Stimulated activated CD8-positive, alpha-beta memory T cell treated with anti-CD3 and anti-CD28 coated beads, Interleukin-4, amount 100 ng/mL, for 48 hours (primary cell): ENCODE data around the gene EPHA2.
"Not testable (repeated sequence)": the region's sequence is repeated elsewhere in the genome, so short reads cannot be mapped to it uniquely, and the experiment has no call there.

Experiments used
- DNase-seq: peaks from one replicate; pipeline ENCODE4 v3.0.0-alpha.2; 2020

Gene EPHA2

DNA sequence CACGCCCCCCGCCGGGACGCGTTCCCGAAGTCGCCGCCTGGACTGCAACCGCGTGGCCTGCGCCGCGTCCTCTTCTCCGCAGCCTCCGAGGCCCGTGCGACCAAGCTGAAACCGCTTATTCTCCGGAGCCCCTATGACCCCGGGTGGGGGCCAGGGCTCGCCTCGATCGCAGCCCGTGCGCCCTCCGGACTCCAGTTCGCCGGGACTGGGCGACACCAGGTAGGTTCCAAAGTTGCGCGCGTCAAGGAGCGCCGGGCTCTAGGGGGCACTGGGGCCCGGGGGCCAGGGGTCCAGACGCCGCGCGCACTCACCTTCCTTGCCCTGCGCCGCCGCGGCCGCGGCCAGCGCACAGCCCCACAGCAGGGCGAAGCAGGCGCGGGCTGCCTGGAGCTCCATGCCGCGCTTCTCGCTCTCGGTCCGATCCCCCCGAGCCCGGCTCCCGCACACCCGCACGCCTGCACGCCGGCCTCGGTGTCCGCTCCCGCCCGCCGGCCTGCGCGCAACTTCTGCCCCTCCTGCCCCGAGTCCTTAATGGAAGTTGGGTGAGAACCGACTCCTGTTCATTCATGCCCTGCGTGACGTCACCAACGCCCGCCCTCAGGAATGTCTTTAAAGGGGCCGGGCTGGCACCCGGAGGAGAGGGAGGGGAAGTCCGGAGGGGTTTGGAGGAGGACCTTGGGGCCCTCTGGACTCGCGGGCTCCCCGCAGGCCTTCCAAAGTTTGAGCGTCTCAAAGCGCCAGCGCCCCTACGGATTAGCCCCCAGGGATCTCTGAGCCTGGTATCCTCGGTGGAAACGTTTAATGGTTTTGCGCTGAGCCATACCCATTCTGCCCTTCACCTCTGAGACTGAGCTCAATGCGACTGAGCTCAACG lies at the start of gene EPHA2:
TSS of gene EPHA2 (minus strand) at position 533 of the 874 bp plus-strand sequence. CDS start at position 396, 137 bp downstream.
- DNase-seq = no peak

DNA sequence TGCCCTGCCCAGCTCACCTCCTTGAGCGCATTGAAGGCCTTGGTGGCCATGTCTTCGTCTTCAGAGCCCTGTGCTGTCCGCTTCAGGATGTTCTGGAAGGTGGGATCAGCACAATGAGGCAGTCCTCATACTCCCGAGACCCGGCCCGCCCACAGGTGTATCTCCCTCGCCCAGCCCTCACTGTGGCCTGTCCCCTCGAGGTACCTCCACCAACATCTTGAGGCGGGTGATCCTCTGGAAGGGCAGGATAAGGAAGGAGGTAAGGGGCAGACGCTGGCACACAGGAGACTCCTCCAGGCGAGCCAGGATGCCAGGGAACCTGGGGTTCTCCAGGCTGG lies 49.4 kb upstream of the EPHA2 start:
- no peak for DNase-seq

DNA sequence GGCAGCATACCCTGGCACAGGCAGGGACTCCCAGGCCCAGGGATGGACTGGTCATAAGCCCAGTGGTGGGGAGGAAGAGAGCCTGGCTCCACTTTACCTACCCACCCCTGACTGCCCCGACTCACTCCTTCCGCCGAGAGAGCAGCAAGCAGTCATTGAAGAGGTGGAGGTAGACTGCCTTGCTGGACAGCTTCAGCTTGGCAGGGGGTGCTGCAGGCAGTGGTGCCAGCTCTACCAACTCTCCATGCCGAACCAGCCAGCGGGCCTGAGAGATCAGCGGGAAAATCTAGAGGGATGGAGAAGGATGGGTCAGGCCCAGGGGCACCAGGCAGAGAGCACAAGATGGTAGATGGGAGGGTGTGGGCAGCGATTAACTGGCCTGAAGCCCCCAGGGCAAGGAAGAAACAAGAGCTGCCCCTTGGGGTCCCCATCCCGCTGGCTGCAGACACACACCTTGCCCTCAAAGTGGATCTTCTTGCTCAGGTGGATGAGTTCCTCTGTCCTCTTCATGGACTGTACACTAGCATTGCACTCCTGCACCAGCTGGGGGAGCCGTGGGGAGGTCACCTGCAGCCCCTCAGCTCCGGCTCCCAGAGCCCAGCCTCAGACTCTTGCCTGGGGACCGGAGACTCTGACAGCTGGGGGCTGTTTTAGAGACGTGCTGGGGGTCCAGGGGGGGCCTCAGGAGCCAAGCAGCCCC lies 48.9 kb upstream of the EPHA2 start:
- peak; percentile 57 for DNase-seq

DNA sequence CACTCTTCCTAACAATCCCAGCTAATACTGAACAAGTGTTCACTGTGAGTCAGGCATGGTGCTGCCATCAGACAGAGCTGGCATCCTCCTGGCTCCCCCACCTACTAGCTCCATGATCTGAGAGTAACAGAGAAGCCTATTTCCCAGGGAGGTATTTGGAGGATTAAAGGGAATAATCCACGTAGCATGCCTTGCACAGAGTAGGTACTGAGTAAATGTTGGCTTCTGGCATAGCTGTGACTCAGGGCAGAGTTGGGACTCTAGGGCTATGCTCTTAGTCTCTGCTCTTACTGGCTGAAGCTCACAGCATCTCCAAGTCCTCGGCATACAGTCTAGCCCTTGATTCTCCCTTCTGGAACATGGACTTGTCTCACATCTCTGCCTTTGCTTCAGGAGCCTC lies 48.3 kb upstream of the EPHA2 start:
- no peak for DNase-seq

DNA sequence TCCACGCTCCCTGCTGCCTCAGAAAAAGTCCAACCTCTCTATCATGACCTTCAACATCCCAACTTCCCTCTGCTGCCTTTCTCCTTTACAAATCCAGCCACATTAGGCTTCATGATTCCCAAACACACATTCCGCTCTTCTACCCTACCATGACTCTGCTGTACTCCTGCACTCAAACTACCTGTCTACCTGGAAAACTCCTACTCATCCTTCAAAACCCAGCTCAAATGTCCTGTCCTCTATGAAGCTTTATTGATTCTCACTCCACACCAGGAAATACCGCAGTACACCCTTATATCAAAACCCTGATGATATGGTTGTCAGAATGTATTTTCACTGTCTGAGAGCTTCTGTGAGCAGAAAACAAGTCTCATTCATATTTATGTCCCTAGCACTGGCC lies 47.7 kb upstream of the EPHA2 start:
- DNase-seq = no peak

DNA sequence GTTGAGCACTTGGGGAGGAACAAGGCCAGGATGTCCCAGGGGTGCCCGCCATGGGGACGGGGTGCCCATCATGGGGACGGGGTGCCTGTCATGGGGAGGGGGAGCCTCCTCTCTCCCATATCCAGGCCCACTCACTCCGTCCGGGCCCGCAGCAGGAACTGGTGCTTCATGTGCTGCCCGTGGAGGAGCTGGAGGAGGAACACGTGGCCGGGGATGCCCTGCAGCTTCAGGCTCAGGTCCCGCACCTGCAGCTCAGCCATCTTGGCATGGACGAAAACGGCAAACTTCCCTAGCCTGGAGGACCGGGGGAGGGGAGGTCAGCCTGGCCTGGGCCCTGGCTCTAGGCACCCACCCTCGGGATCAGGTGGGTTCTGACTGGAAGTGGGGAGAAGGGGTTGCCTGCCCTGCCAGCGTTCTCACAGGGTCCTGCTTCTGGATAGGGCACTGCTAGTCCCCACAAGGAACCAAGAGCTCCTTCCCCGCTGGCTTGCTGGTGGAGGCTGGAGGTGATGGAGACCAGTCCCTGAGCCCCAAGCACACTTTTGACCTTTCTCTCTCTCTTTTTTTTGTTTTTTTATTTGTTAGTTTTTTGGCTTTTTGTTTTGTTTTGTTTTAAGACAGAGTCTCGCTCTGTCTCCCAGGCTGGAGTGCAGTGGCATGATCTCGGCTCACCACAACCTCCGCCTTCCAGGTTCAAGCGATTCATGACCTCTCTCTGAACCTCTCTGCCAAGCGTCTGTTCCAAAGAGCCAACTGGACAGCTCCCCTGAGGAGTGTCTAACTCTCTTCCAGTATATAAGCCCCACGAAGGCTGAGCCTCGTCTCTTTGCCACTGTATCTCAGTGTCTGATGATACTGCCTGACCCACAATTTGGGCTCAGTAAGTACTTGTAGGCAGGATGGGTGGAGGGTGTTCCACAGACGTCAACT lies 46.7 kb upstream of the EPHA2 start:
- DNase-seq = no peak

DNA sequence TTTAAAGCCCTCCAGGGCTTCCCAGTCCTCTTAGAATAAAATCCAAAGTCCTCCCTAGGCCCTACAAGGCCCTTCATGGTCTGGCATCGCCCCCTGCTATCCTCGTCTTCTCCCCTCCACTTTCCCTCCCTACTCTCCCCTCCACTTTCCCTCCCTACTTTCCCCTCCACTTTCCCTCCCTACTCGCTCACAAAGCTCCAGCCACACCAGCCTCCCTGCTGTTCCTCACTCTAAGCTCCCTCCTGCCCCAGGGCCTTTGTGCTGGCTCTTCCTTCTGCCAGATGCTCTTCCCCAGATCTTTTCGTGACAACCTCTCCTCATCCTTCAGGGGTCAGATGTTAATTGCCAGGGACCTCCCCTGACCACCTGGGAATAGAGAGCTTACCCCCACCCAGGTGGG lies 43.8 kb upstream of the EPHA2 start:
- DNase-seq = no peak

DNA sequence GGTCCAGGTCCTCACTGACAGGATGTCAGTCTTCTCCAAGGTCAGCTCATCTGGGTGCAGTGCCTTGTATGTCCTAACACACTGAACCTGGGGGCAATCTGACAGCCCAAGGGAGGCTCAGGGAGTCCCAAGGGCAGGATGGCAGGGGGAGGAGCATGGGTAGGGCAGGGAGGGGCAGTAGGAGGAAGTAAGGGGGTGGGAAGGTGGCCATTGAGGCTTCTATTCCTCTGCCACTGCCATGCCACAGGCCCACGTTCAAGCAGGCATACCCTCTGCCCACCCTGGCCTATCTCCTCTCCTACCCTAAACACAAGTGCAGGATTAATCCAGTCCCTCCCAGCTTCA lies 43.3 kb upstream of the EPHA2 start:
- DNase-seq = no peak

DNA sequence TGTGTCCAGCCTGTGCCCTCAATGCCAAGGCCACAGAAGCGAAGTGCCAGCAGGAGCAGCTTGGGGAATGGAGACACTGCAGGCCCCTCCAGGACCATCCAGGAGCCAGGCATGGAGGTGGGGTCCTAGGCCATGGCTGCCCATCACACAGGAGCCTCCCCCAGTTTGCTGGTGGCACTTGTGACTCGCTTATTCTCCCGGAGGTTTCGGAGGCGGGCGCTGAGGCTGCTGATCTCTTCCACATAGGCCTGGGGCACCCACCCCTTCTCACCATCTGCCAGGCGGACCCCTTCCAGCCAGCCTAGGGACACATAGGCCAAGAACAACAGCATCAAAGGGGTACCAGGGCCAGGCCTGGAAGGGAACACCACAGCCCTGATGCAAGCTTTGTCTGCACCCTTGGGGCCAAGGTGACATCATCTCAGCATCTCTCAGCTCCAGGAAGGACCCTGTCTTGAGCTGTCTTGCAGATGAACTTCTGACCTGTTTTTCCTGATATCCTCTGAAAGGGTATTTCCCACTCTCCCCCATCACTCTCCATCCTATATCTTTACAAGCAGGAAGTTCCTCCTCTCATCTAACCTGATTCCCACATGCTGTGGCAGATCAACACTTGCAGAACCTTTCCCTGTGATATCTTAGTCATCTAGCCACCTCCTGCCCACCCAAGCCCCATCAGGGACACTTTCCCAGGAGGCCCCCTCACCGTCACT lies 42.7 kb upstream of the EPHA2 start:
- DNase-seq = no peak

DNA sequence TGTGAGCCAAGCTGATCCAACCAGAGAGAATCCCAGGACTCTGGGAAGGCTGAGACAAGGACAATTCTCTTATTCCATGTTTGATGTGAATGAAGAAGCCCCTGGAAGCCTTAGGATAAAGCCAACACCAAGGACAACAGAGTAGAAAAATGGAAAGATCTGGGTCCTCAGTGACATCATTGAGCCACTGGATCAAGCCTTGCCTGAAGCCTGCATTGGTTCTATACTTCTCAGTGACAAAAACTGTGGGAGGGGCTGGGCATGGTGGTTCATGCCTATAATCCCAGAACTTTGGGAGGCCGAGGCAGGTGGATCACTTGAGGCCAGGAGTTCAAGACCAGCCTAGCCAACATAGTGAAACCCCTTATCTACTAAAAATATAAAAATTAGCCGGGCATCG lies 41.0 kb upstream of the EPHA2 start:
- no peak for DNase-seq

DNA sequence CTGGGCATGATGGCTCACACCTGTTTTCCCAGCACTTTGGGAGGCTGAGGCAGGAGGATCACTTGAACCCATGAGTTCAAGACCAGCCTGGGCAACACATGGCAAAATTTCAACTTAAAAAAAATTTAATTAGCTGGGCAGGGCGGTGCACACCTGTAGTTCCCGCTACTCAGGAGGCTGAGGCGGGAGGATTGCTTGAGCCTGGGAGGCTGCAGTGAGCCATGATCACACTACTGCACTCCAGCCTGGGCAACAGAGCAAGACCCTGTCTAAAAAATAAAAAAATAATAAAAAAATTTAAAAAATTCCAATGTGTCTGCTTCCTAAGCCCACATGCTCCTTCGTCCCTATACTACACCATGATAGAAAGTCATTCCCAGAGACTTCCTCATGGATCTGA lies 40.3 kb upstream of the EPHA2 start:
- DNase-seq = not testable (repeated sequence)

DNA sequence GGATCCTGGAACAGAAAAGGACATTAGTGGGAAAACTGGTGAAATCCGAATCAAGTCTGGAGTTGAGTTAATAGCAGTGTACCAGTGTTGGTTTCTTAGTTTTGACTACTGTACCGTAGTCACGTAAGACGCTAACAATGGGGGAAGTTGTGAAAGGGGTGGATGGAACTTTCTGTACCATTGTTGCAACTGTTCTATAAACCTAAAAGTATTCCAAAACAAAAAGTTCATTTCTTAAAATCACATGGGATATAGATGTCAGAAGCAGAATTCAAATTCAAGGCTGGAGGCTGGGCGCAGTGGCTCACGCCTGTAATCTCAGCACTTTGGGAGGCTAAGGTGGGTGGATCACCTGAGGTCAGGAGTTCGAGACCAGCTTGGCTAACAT lies 39.6 kb upstream of the EPHA2 start:
- no peak for DNase-seq

DNA sequence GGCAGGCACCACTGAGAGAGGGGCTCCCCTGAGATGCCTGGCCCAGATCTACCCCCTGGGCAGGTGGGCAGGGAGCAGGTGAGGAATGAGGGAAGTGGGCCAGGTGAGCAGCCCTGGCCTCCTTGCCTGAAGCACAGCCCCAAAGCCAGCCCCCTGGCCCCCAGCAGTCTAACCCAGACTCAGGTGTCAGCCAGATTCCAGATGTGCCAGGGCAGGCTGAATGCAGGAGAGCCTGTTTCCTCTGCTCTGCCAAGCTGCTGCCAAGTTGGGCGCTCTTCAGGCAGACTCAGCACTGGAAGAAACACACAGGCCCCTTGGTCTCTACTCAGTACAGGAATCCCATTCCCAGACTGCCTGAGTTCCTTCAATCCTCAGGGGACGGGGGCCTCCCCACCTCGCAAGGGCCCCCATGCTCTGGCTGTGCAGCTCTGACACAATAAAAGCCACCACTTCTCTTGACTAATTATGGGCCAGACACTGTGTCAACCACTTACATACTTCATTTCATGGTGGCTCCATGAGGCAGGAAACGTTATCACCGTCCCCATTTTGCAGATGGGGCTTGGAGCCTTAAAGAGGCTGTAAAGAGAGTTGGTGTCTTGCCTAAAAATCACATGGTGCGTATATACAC lies 36.2 kb upstream of the EPHA2 start:
- no peak for DNase-seq

DNA sequence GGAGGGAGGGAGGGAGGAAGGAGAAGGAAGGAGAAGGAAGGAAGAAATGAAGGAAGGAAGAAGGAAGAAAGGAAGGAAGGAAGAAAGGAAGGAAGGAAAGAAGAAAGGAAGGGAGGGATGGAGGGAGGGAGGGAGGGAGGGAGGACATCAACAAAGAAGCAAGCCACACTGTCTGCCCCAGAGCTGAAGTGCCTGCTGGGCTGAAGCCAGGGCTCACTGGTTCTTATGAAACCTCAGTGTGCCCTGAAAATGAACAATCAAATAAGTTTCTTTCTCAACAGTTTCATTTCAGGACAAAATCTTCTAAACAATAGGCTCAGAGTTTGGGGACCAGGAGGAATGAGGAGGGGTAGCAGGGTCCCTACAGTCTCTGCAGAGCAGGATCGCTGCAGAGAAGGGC lies 35.4 kb upstream of the EPHA2 start:
- no peak for DNase-seq

DNA sequence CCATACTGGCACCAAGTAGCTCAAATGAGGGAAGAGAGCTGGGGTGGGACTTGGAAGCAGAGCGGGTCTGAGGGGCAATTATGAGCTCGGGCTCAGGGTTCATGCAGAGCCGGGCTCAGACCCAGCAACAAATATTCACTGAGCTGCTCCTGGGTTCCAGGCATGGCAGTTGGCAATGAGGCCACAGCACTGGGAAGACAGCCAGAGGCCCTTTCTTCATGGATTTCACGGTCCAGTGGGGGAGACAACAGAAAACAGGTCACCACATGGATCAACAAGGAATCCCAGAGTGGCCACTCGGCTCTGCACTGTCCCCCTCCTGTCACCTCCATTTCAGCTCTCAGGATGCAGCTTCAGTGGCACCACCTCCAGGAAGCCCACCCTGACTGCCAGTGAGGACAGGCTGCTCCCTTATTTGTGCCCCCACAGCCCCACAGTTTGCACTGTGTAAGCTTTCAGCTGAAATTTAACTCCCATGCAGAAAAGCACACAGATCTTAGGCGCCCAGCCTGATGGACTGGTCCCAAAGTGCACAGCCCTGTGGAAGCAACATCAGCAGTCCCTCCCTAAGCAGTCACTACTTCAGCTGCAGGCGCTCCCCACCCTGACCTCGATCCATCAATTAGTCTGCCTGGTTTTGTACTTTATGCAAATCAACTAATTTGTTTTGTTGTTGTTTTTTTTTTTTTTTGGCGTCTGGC lies 34.2 kb upstream of the EPHA2 start:
- DNase-seq = no peak

DNA sequence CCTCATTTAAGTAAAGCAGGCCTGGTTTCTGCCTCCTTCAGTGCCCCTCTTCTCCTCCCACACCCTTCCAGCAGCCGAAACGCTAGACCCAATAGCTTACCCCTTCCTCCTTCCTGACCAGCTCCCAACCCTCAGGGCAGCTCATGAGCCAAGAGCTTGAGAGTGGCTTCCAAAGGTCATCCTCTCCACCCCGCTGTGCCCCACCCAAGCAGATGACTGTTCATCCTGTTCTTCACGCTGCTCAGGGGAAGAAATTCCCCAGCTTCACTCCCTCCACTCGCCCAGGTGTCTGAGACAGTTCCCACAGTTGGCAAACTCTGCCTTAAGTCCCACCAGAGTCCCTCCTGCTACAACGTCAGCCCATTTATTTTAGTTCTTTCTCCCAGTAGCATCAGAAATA lies 33.1 kb upstream of the EPHA2 start:
- no peak for DNase-seq

DNA sequence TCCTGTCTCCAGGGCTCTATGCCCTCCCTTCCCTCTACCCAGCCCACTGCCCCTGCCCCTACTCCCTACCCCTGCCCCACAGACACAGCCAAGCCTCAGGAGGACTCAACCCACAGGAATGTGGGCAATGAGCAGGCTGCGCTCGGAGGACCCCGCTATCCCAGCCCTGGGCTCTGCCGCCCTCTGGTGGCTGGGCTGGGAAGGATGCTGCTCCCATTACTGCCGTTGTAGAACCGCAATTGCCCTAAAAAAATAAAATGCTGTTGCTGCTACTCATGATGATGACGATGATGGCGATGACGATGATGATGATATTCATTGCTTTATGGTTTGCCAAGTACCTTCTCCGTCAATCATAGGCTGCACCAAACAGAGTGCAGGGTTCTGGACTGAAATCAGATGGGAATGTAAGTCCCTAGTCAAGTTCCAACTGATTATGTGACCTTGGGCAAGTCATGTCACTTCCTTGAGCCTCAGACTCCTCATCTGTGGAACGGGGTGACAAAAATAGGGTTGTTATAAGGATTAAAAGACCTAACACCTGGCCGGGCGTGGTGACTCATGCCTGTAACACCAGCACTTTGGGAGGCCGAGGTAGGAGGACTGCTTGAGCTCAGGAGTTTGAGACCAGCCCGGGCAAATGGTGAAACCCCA lies 32.0 kb upstream of the EPHA2 start:
- peak; percentile 88 for DNase-seq

DNA sequence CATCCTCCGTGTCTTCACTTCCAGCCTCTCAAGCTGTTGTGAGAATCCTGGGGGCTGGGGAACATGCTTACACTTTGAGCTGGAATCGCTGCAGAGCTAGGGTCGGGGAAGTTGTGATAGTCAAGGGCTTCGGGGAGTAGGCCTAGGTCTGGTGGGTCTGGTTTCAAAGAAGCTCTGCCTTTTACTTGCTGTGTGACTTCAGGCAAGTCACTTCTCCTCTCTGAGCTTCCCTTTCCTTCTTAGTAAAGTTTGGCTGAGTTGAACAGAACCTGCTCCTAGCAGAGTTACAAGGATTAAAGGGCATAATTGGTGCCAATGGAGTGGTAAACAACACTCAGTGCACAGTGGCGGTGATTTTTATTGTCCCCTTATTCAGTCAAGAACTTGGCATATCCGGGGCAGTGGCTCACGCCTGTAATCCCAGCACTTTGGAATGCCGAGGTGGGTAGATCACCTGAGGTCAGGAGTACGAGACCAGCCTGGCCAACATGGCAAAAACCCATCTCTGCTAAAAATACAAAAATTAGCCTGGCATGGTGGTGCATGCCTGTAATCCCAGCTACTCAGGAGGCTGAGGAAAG lies 30.9 kb upstream of the EPHA2 start:
- no peak for DNase-seq

DNA sequence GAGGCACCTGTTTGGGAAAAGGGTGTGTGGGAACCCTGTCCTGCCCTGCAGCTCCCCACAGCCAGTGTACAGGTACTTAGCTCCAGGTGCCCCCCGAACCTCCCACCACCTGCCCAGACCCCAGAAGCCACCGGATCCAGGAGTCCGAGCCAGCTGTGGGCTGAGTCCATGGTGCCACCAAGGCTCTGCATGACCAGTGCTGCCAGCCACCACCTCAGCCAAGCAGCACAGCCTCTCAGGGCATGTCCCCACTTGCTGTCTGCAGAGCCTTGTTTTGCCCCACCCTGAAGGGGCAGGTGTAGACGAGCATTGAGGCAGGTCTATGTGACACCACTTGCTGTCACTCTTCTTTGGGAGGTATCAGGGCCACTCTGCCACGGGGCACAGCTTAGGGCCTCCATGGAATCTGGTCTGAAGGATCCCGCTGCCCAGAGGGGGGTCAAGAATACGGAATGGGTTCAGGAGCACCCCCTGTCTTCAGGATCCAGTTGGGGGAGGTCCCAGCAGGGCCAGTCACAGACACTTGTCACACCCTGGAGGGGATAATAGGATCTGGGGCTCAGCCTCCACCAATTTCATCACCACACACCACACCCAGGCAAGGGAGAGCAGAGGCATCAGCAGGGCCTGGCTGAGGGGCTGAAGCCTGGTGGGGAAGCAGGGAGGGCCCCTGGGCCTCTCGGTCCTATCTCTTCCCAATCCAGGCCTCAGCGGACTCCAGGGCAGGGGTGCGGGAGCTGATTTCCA lies 28.9 kb upstream of the EPHA2 start:
- DNase-seq = no peak
